Measurements from ENCODE around the gene ACSS2. TPM values are rescaled to one million over a fixed set of nuclear protein-coding genes. Genes with fewer than 3 reads are reported as not detected.

Gene ACSS2, protein sequence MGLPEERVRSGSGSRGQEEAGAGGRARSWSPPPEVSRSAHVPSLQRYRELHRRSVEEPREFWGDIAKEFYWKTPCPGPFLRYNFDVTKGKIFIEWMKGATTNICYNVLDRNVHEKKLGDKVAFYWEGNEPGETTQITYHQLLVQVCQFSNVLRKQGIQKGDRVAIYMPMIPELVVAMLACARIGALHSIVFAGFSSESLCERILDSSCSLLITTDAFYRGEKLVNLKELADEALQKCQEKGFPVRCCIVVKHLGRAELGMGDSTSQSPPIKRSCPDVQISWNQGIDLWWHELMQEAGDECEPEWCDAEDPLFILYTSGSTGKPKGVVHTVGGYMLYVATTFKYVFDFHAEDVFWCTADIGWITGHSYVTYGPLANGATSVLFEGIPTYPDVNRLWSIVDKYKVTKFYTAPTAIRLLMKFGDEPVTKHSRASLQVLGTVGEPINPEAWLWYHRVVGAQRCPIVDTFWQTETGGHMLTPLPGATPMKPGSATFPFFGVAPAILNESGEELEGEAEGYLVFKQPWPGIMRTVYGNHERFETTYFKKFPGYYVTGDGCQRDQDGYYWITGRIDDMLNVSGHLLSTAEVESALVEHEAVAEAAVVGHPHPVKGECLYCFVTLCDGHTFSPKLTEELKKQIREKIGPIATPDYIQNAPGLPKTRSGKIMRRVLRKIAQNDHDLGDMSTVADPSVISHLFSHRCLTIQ
- 50.1 and 129 TPM in 2 replicates for total RNA-seq
- 52.1 and 59.4 TPM in 2 replicates for polyA plus RNA-seq
- polyA plus RNA-seq (2012) = 43.6 and 54.6 TPM in 2 replicates
- polyA minus RNA-seq (ENCODE audit: low replicate concordance) = 259 and 291 TPM in 2 replicates

DNA sequence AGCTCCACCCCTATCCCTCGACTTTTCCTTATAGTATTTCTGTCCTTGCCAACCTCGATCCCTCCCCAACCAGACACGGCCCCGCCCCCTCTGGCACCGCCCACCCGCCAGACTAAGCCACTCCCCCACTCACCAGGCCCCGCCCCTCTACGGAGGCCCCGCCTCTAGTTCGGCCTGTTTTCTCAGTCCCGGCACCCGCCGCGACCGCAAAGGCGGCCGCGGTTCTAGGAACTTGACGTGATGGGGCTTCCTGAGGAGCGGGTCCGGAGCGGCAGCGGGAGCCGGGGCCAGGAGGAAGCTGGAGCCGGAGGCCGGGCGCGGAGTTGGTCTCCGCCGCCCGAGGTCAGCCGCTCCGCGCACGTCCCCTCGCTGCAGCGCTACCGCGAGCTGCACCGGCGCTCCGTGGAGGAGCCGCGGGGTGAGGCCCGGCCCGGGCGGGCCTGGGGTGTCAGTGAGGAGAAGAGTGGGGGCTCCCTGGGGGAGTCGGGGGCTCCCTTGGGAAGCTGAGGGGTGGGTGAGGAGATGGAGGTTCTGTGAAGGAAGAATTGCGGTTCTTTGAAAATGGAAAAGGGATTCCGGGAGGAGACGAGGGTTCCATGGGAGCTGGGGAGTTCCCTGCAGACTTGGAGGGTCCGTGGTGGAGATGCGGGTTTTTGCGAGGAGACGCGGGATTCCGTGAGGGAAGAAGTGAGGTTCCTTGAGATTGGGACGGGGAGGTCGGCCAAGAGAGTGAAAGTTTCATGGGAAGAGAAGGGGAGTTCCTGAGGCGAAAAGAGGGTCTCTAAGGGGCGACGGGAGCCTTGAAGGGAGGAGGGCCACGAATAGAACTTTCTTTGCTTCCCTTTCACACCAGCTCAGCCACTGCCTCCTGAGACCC, at the start of gene ACSS2:
TSS of gene ACSS2 (plus strand) at position 207 of the 877 bp plus-strand sequence. CDS start at position 241, 34 bp downstream.
- Histone ChIP-seq H4K20me1 (ENCODE audit: control insufficient read depth, extremely low read depth, insufficient read depth, low read length) (peaks cover 2% of the 10 kb centered on the region), H3K9ac (ENCODE audit: insufficient read depth, low read length) (peak within 1 kb of the TSS; percentile 75), H3K27me3 (ENCODE audit: control insufficient read depth, insufficient read depth, low read length) (no peaks in the 10 kb centered on the region), H3K36me3 (ENCODE audit: control insufficient read depth, insufficient read depth, low read length) (no peaks in the 10 kb centered on the region), H2AFZ (ENCODE audit: low read length) (peak within 1 kb of the TSS; percentile 86), H3K4me2 (ENCODE audit: extremely low read depth, insufficient read depth, low read length) (peak within 1 kb of the TSS; percentile 97), H3K4me1 (ENCODE audit: control insufficient read depth, extremely low read depth, insufficient read depth, low read length) (peaks cover 14% of the 10 kb centered on the region), H3K4me3 (replicated peaks in 1 of 4; ENCODE audit: control extremely low read depth in 1 of 4, insufficient read depth in 1 of 4, low read depth in 3 of 4, low read length in 4 of 4) (peak within 1 kb of the TSS; percentile 90 to 96 (median 92)), H3K27ac (ENCODE audit: insufficient read depth, low read length) (peak within 1 kb of the TSS; percentile 60), H3K9me3 (ENCODE audit: control insufficient read depth, insufficient read depth, low read depth, low read length) (no peaks in the 10 kb centered on the region), H3K79me2 (ENCODE audit: control insufficient read depth, insufficient read depth, low read length) (peaks cover 13% of the 10 kb centered on the region)
- no peak for TF ChIP-seq EZH2 (IDR thresholded peaks at IDR 0.05; ENCODE audit: low read length, missing control alignments)
- TF ChIP-seq, protein P1, sequence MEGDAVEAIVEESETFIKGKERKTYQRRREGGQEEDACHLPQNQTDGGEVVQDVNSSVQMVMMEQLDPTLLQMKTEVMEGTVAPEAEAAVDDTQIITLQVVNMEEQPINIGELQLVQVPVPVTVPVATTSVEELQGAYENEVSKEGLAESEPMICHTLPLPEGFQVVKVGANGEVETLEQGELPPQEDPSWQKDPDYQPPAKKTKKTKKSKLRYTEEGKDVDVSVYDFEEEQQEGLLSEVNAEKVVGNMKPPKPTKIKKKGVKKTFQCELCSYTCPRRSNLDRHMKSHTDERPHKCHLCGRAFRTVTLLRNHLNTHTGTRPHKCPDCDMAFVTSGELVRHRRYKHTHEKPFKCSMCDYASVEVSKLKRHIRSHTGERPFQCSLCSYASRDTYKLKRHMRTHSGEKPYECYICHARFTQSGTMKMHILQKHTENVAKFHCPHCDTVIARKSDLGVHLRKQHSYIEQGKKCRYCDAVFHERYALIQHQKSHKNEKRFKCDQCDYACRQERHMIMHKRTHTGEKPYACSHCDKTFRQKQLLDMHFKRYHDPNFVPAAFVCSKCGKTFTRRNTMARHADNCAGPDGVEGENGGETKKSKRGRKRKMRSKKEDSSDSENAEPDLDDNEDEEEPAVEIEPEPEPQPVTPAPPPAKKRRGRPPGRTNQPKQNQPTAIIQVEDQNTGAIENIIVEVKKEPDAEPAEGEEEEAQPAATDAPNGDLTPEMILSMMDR (conservative IDR thresholded peaks at IDR 0.05 in 1 of 2, IDR thresholded peaks at IDR 0.05 in 1 of 2; ENCODE audit: low read depth in 1 of 2, low read length in 2 of 2) = no peak
- peak; percentile 12 to 99 for DNase-seq (ENCODE audit: low read depth in 2 of 2)

DNA sequence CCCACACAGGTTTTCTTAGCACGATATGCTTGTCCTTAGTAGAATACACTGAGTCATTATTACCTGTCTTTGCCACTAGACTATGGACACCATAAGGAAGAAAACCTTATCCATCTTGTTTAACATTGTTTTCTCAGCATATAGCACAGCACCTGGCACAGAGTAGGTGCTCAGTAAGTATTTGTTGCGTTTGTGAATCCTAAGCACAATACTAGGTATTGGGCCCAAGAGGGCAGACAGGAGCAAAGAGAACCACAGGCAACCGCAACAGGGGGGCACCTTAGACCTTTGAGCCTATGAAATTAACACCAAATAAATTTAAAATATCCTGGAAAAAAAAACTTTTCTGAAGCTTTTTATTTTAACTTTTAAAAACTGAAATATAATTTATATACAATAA, 47.2 kb upstream of the ACSS2 start:
- Histone ChIP-seq H2AFZ (ENCODE audit: low read length) (no peak overlapping the region), H3K9ac (ENCODE audit: insufficient read depth, low read length) (no peak overlapping the region), H3K79me2 (ENCODE audit: control insufficient read depth, insufficient read depth, low read length) (peaks cover 8% of the 10 kb centered on the region), H3K27me3 (ENCODE audit: control insufficient read depth, insufficient read depth, low read length) (peaks cover 7% of the 10 kb centered on the region), H3K27ac (ENCODE audit: insufficient read depth, low read length) (no peak overlapping the region), H3K4me2 (ENCODE audit: extremely low read depth, insufficient read depth, low read length) (no peak overlapping the region), H3K9me3 (ENCODE audit: control insufficient read depth, insufficient read depth, low read depth, low read length) (no peaks in the 10 kb centered on the region), H3K4me3 (replicated peaks in 1 of 4; ENCODE audit: control extremely low read depth in 1 of 4, insufficient read depth in 1 of 4, low read depth in 3 of 4, low read length in 4 of 4) (no peak overlapping the region), H4K20me1 (ENCODE audit: control insufficient read depth, extremely low read depth, insufficient read depth, low read length) (no peaks in the 10 kb centered on the region), H3K4me1 (ENCODE audit: control insufficient read depth, extremely low read depth, insufficient read depth, low read length) (peaks cover 4% of the 10 kb centered on the region), H3K36me3 (ENCODE audit: control insufficient read depth, insufficient read depth, low read length) (no peaks in the 10 kb centered on the region)
- no peak for DNase-seq (ENCODE audit: low read depth in 2 of 2)
- TF ChIP-seq, protein P1 (conservative IDR thresholded peaks at IDR 0.05 in 1 of 2, IDR thresholded peaks at IDR 0.05 in 1 of 2; ENCODE audit: low read depth in 1 of 2, low read length in 2 of 2) = no peak
- no peak for TF ChIP-seq EZH2 (IDR thresholded peaks at IDR 0.05; ENCODE audit: low read length, missing control alignments)

Data from fibroblast of lung (primary cell).